Peyer's patch (tissue), 4 donors: Measurements from ENCODE around the gene CCDC144A. TPM values are rescaled to one million over a fixed set of nuclear protein-coding genes. Genes with fewer than 3 reads are reported as not detected.

ENCODE experiments used
- small RNA-seq, 2 donors: library from RNA; depleted of rRNA; stranded (forward); fragments of <200 nt; gene quantifications; one replicate each; pipeline ENCODE3, GENCODE V24; 2016
- total RNA-seq, 4 donors: library from RNA; depleted of rRNA; stranded (reverse); fragments of >200 nt; gene quantifications; one replicate each; pipeline ENCODE4 v1.1.0, GENCODE V29; 2016

The CCDC144A gene
- total RNA-seq, 4 donors from 2014 or later, result 2.6 to 8.2 (median 4.9) TPM

Small RNA genes lying within 50 kb of the gene (small RNA-seq; reads per million reads assigned to genes)
- gene AC022596.1 (0 reads per million in 2 donors), gene RNU6-405P (0 reads per million in 2 donors)

Other genes with a start within 250 kb of the CCDC144A start
- gene LRRC75A, start 198.0 kb upstream of the CCDC144A start, total RNA-seq, result 100 to 1,000 TPM in 3 of 4 donors, 10 to 100 TPM in 1; 48.7 to 213 (median 187) TPM
- 1 to 10 TPM in 3 of 4 donors, under 1 TPM in 1; 0.70 to 8.8 (median 3.7) TPM for gene ZNF287, start 121.0 kb upstream of the CCDC144A start, total RNA-seq
- 1 to 10 TPM in 3 of 4 donors, under 1 TPM in 1; 0.94 to 7.4 (median 2.4) TPM for gene ZNF624, start 36.4 kb upstream of the CCDC144A start, total RNA-seq